ENCODE measurements around the gene KLF12.

The KLF12 gene

GRCh38 chr13:74154981-74155380 lies 20.8 kb upstream of the KLF12 start:
- no peaks in the 10 kb centered on the region for H3K27me3 ChIP-seq (ENCODE audit: low read length)
- no peaks in the 10 kb centered on the region for H3K36me3 ChIP-seq (ENCODE audit: low read length)
- TF ChIP-seq CTCF (IDR thresholded peaks at IDR 0.05; ENCODE audit: insufficient read depth, low read length, poor library complexity, severe bottlenecking): no peak
- no peak for TF ChIP-seq EZH2phosphoT487 (conservative IDR thresholded peaks at IDR 0.05; ENCODE audit: low read length)
- no peaks in the 10 kb centered on the region for H3F3A ChIP-seq (ENCODE audit: insufficient read depth)
- H3K4me2 ChIP-seq (ENCODE audit: low read depth, low read length, poor library complexity, severe bottlenecking): no peak overlapping the region
- H3K9ac ChIP-seq (ENCODE audit: low read length): no peak overlapping the region
- no peak overlapping the region for H3K4me3 ChIP-seq (ENCODE audit: insufficient read depth, low read length, poor library complexity, severe bottlenecking)
- no peaks in the 10 kb centered on the region for H4K20me1 ChIP-seq (ENCODE audit: low read depth, low read length)
- no peak overlapping the region for H2AFZ ChIP-seq (ENCODE audit: low read depth, low read length, severe bottlenecking)
- H3K9me3 ChIP-seq (ENCODE audit: insufficient read depth, low read length): no peaks in the 10 kb centered on the region
- no peaks in the 10 kb centered on the region for H3K79me2 ChIP-seq (ENCODE audit: insufficient read depth, low read length)
- H3K27ac ChIP-seq (ENCODE audit: low read depth, low read length): no peak overlapping the region
- H3K9me2 ChIP-seq (replicated peaks; ENCODE audit: insufficient read depth, low read length): no peaks in the 10 kb centered on the region

GRCh38 chr13:74153316-74153715 lies 19.1 kb upstream of the KLF12 start:
- Histone ChIP-seq H3K27ac (ENCODE audit: low read depth, low read length) (no peak overlapping the region), H3K79me2 (ENCODE audit: insufficient read depth, low read length) (no peaks in the 10 kb centered on the region), H3K4me3 (ENCODE audit: insufficient read depth, low read length, poor library complexity, severe bottlenecking) (no peak overlapping the region), H3F3A (ENCODE audit: insufficient read depth) (no peaks in the 10 kb centered on the region), H3K9me3 (ENCODE audit: insufficient read depth, low read length) (no peaks in the 10 kb centered on the region), H3K9me2 (replicated peaks; ENCODE audit: insufficient read depth, low read length) (no peaks in the 10 kb centered on the region), H3K4me2 (ENCODE audit: low read depth, low read length, poor library complexity, severe bottlenecking) (no peak overlapping the region), H2AFZ (ENCODE audit: low read depth, low read length, severe bottlenecking) (no peak overlapping the region), H3K9ac (ENCODE audit: low read length) (no peak overlapping the region), H4K20me1 (ENCODE audit: low read depth, low read length) (no peaks in the 10 kb centered on the region), H3K36me3 (ENCODE audit: low read length) (no peaks in the 10 kb centered on the region), H3K27me3 (ENCODE audit: low read length) (no peaks in the 10 kb centered on the region)
- TF ChIP-seq EZH2phosphoT487 (conservative IDR thresholded peaks at IDR 0.05; ENCODE audit: low read length): no peak
- TF ChIP-seq CTCF (IDR thresholded peaks at IDR 0.05; ENCODE audit: insufficient read depth, low read length, poor library complexity, severe bottlenecking): no peak

GRCh38 chr13:74151859-74152258 lies 17.7 kb upstream of the KLF12 start:
- no peaks in the 10 kb centered on the region for H4K20me1 ChIP-seq (ENCODE audit: low read depth, low read length)
- H3K27me3 ChIP-seq (ENCODE audit: low read length): no peaks in the 10 kb centered on the region
- H3K9me2 ChIP-seq (replicated peaks; ENCODE audit: insufficient read depth, low read length): no peaks in the 10 kb centered on the region
- no peaks in the 10 kb centered on the region for H3K36me3 ChIP-seq (ENCODE audit: low read length)
- H3K4me2 ChIP-seq (ENCODE audit: low read depth, low read length, poor library complexity, severe bottlenecking): no peak overlapping the region
- H3K79me2 ChIP-seq (ENCODE audit: insufficient read depth, low read length): no peaks in the 10 kb centered on the region
- no peak overlapping the region for H3K27ac ChIP-seq (ENCODE audit: low read depth, low read length)
- no peak overlapping the region for H3K4me3 ChIP-seq (ENCODE audit: insufficient read depth, low read length, poor library complexity, severe bottlenecking)
- TF ChIP-seq EZH2phosphoT487 (conservative IDR thresholded peaks at IDR 0.05; ENCODE audit: low read length) (no peak), CTCF (IDR thresholded peaks at IDR 0.05; ENCODE audit: insufficient read depth, low read length, poor library complexity, severe bottlenecking) (no peak)
- no peak overlapping the region for H3K9ac ChIP-seq (ENCODE audit: low read length)
- H3K9me3 ChIP-seq (ENCODE audit: insufficient read depth, low read length): no peaks in the 10 kb centered on the region
- H3F3A ChIP-seq (ENCODE audit: insufficient read depth): no peaks in the 10 kb centered on the region
- no peak overlapping the region for H2AFZ ChIP-seq (ENCODE audit: low read depth, low read length, severe bottlenecking)

All from SU-DHL-6 (cell line).